HCEC 1CT (cell line): ENCODE results near the gene OGN.
"Not testable (repeated sequence)": the region's sequence is repeated elsewhere in the genome, so short reads cannot be mapped to it uniquely, and the experiment has no call there.

ENCODE experiments used
- DNase-seq: peaks from one replicate; pipeline ENCODE4 v3.0.0-alpha.2; 2017

The OGN gene

GRCh38 chr9:92404042-92404836, at the start of gene OGN:
OGN (minus strand) TSS chr9:92404578; CDS start chr9:92403407, 1,171 bp downstream.
- no peak for DNase-seq

- no peak for DNase-seq
Measured at GRCh38 chr9:92446536-92446935, 42.2 kb upstream of the OGN start.

GRCh38 chr9:92444841-92445240, 40.5 kb upstream of the OGN start:
- DNase-seq: no peak

- no peak for DNase-seq
Measured at GRCh38 chr9:92440751-92441046, 36.3 kb upstream of the OGN start.

GRCh38 chr9:92439921-92440750, 35.8 kb upstream of the OGN start:
- DNase-seq: peak; percentile 81

- DNase-seq: peak; percentile 39
Measured at GRCh38 chr9:92438900-92439526, 34.6 kb upstream of the OGN start.

- DNase-seq: no peak
Measured at GRCh38 chr9:92435263-92435662, 30.9 kb upstream of the OGN start.

GRCh38 chr9:92432972-92433548, 28.7 kb upstream of the OGN start:
- no peak for DNase-seq

GRCh38 chr9:92432350-92432749, 28.0 kb upstream of the OGN start:
- DNase-seq: no peak

GRCh38 chr9:92429836-92430235, 25.5 kb upstream of the OGN start:
- no peak for DNase-seq

- DNase-seq: no peak
Measured at GRCh38 chr9:92426501-92427145, 22.2 kb upstream of the OGN start.

- DNase-seq: no peak
Measured at GRCh38 chr9:92425474-92425873, 21.1 kb upstream of the OGN start.

GRCh38 chr9:92424340-92424739, 20.0 kb upstream of the OGN start, which contains the start of gene OMD:
OMD (minus strand) TSS chr9:92424471; CDS start chr9:92417558, 6,913 bp downstream.
- DNase-seq: no peak

GRCh38 chr9:92423612-92424011, 19.2 kb upstream of the OGN start:
- no peak for DNase-seq

- no peak for DNase-seq
Measured at GRCh38 chr9:92422611-92423338, 18.4 kb upstream of the OGN start.

- DNase-seq: no peak
Measured at GRCh38 chr9:92414566-92414965, 10.2 kb upstream of the OGN start.

GRCh38 chr9:92411157-92411556, 6.8 kb upstream of the OGN start:
- DNase-seq: not testable (repeated sequence)

- DNase-seq: no peak
Measured at GRCh38 chr9:92408747-92409478, 4.5 kb upstream of the OGN start.

- DNase-seq: no peak
Measured at GRCh38 chr9:92407818-92408217, 3.4 kb upstream of the OGN start.

- no peak for DNase-seq
Measured at GRCh38 chr9:92406477-92406876, 2.1 kb upstream of the OGN start.

GRCh38 chr9:92405818-92406217, 1.4 kb upstream of the OGN start:
- DNase-seq: no peak
